Adrenal gland (tissue), 12 donors: Measurements from ENCODE around the gene EXOC6B. TPM values are rescaled to one million over a fixed set of nuclear protein-coding genes. Genes with fewer than 3 reads are reported as not detected.

ENCODE experiments used
- DNase-seq, 7 donors: peaks; one replicate each; pipeline ENCODE4 v3.0.0-alpha.2; 2019 to 2020
- H3K27ac ChIP-seq, 5 donors: fragments of 200-600 bp; sonication (generic) in 4 of 5; 1 replicate in 3 of 5; 2 replicates in 2 of 5; pipeline versions ENCODE4 v1.5.1 to v1.8.0; 2016 to 2020; ENCODE audit warnings: mild to moderate bottlenecking in 1 of 5
- H3K27me3 ChIP-seq: fragments of 200-600 bp; 2 replicates; pipeline ENCODE4 v1.8.0; 2021
- H3K36me3 ChIP-seq, 2 donors: fragments of 200-600 bp; replicated peaks in 1 of 2; 1 replicate in 1 of 2; 2 replicates in 1 of 2; pipeline versions ENCODE4 v1.5.1 to v1.8.0; 2018 to 2022
- H3K4me1 ChIP-seq, 2 donors: fragments of 200-600 bp; replicated peaks in 1 of 2; 1 replicate in 1 of 2; 2 replicates in 1 of 2; pipeline versions ENCODE4 v1.5.1 to v1.8.0; 2018 to 2021
- H3K4me3 ChIP-seq, 4 donors: fragments of 200-600 bp; sonication (generic) in 3 of 4; one replicate each; pipeline ENCODE4 v1.5.1; 2016 to 2018
- H3K9me3 ChIP-seq, 3 donors: fragments of 200-600 bp; sonication (generic) in 1 of 3; replicated peaks in 1 of 3; 1 replicate in 2 of 3; 2 replicates in 1 of 3; pipeline versions ENCODE4 v1.5.1 to v1.8.0; 2016 to 2021
- POLR2A ChIP-seq, 2 donors: fragments of 450-650 bp; IDR thresholded peaks; one replicate each; pipeline ENCODE4 v1.6.1; 2017; ENCODE audit warnings: antibody characterized with exemption in 2 of 2, mild to moderate bottlenecking in 2 of 2, moderate library complexity in 1 of 2
- WGBS, 4 donors: extraction: QIAGEN DNeasy Blood & Tissue Kit in 2 of 4; methylation state at CpG; one replicate each; pipeline versions ENCODE4 v1.1.5 to v1.1.7; 2013 to 2017; 5-methylcytosine and 5-hydroxymethylcytosine counted together
- intact Hi-C, 2 donors: fragments of 100-400 bp; cut with DNase I; formaldehyde crosslinking; loops; one replicate each; pipeline versions ENCODE4 v1.14.1 to v1.15.0; 2022 to 2023
- polyA plus RNA-seq, 3 donors: library from polyadenylated mRNA; stranded (reverse); fragments of 200-250 nt in 2 of 3; fragments of 350-450 nt in 1 of 3; fragmentation: Illumina TruSeq in 1 of 3; extraction: RNeasy Lipid Tissue Mini Kit (QIAGEN cat#74804) in 1 of 3; gene quantifications; one replicate each; pipeline ENCODE4 v1.2.3, GENCODE V29; 2013 to 2014
- total RNA-seq, 9 donors: library from RNA; depleted of rRNA in 4 of 9; stranded (reverse); fragments of >200 nt in 4 of 9; fragments of 120-200 nt in 1 of 9; fragmentation: NEBNext Ultra II Directional in 1 of 9; extraction: Animal tissue kit (Norgen Biotek cat#: 25700) in 1 of 9; gene quantifications; one replicate each; pipeline versions ENCODE4 v1.1.0 to v1.2.4, GENCODE V29; 2013 to 2023
- TF ChIP-seq, protein P1 (sequence below), 6 experiments: fragments of 450-650 bp in 4 of 6; fragments of 200-600 bp in 2 of 6; sonication (generic) in 1 of 6; IDR thresholded peaks; 1 replicate in 5 of 6; 2 replicates in 1 of 6; pipeline versions ENCODE4 v1.5.1 to v1.8.0; 2016 to 2021; ENCODE audit warnings: antibody characterized with exemption in 6 of 6, mild to moderate bottlenecking in 2 of 6, moderate library complexity in 1 of 6
- donor health status: healthy with polysubstance abuse.
- donor health status: Bipolar disorder and iron deficiency.
- donor health status: DM: yes; HTN: yes; CAD: no.
- donor health status: DM: no; HTN: no; CAD: no.
- donor health status: DM: no; HTN: no; CAD: no.
- donor health status: DM: yes; HTN: yes; CAD: no.

The EXOC6B gene
- total and polyA plus RNA-seq, 12 donors = 6.0 to 92.6 (median 50.6) TPM

DNA sequence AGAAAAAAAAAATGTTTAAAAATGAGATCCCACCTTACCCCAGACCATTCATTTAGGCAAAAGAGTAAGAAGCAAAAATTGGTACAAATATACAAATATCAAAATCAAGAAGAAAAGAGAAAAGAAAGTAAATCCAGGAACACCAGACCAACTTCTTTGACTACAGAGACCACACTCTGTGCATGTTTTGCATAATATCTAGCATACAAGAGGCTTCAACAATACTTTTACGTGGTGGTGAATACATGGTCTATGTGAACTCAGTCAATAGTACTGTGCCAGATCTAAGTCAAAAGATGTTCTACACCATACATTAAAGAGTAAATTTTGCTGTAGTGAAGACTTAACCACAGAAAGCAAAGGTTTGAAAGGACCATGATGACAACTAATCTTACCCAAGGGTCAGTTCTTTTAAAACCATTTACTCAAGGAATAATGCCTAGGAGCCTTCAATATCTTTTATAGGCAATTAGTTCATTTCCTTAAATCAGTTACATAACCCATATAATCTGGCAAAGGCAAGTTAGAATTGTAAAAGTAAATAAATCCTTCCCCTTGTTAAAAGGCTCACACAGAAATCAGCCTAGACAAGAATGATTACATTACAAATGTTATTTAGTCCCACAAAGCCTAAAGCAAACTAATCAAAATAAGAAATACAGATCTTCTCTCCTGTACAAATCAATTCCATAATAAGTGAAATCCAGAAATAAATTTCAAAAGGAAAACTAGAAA lies 115.2 kb downstream of the EXOC6B start:
- no peak overlapping the region for H3K4me3 ChIP-seq
- DNase-seq = no peak
- no peaks in the 10 kb centered on the region for H3K27me3 ChIP-seq
- 94 to 100% (median 98%) methylated on average over 1 of the region's 1 CpG for WGBS, 4 donors
- intact Hi-C loops = no loop called here
- no peak for TF ChIP-seq POLR2A (IDR thresholded peaks at IDR 0.05)
- TF ChIP-seq, protein P1, sequence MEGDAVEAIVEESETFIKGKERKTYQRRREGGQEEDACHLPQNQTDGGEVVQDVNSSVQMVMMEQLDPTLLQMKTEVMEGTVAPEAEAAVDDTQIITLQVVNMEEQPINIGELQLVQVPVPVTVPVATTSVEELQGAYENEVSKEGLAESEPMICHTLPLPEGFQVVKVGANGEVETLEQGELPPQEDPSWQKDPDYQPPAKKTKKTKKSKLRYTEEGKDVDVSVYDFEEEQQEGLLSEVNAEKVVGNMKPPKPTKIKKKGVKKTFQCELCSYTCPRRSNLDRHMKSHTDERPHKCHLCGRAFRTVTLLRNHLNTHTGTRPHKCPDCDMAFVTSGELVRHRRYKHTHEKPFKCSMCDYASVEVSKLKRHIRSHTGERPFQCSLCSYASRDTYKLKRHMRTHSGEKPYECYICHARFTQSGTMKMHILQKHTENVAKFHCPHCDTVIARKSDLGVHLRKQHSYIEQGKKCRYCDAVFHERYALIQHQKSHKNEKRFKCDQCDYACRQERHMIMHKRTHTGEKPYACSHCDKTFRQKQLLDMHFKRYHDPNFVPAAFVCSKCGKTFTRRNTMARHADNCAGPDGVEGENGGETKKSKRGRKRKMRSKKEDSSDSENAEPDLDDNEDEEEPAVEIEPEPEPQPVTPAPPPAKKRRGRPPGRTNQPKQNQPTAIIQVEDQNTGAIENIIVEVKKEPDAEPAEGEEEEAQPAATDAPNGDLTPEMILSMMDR (IDR thresholded peaks at IDR 0.05) = no peak
- no peaks in the 10 kb centered on the region for H3K4me1 ChIP-seq
- H3K27ac ChIP-seq = no peak overlapping the region
- no peaks in the 10 kb centered on the region for H3K9me3 ChIP-seq
- H3K36me3 ChIP-seq = no peaks in the 10 kb centered on the region

DNA sequence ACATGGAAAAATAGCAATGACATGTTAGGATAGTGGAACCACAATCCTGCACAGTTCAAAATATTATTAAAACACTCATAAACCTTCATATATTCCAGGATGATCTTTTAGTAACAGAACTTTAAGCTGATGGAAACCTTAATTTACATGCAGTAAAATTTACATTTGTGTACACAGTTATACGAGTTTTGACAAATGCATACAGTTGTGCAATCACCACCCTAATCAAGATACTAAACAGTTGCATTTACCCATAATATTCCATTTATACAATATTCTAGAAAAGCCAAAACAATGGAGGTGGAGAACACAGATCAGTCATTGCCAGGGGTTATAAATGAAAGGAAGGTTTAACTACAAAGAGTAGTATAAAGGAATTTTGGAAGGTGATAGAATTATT lies 117.6 kb downstream of the EXOC6B start:
- intact Hi-C loops = no loop called here
- WGBS, 4 donors = 83 to 96% (median 91%) methylated on average over 1 of the region's 1 CpG
- Histone ChIP-seq H3K4me3 (no peak overlapping the region), H3K27ac (no peak overlapping the region), H3K36me3 (no peaks in the 10 kb centered on the region), H3K4me1 (no peaks in the 10 kb centered on the region), H3K9me3 (no peaks in the 10 kb centered on the region), H3K27me3 (no peaks in the 10 kb centered on the region)
- TF ChIP-seq, protein P1 (IDR thresholded peaks at IDR 0.05) = no peak
- no peak for TF ChIP-seq POLR2A (IDR thresholded peaks at IDR 0.05)
- DNase-seq = no peak

DNA sequence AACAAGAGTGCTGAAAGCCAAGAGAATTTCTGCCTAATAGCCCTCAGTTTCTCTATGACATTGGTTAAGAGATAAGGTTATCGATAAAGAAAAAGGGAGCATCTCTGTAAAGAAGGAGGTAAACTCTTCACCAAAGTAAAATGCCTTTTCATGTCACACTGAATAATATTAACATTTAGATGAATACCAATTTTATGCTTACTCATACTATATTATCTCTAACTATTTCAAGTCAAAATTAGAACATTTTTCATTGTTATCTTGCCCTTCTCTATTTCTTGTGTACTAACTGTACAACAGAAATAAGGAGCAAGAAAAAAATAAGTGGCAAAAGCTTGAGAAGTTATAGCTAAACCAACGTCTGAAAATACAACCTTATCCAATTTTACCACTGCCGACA lies 127.5 kb downstream of the EXOC6B start:
- no peak for DNase-seq
- no peaks in the 10 kb centered on the region for H3K27me3 ChIP-seq
- 79 to 84% (median 81%) methylated on average over 3 of the region's 3 CpGs for WGBS, 4 donors
- no peak overlapping the region for H3K4me3 ChIP-seq
- intact Hi-C loops = no loop called here
- no peak overlapping the region for H3K27ac ChIP-seq
- no peaks in the 10 kb centered on the region for H3K36me3 ChIP-seq
- TF ChIP-seq, protein P1 (IDR thresholded peaks at IDR 0.05) = no peak
- no peak for TF ChIP-seq POLR2A (IDR thresholded peaks at IDR 0.05)
- peaks cover 7 to 23% of the 10 kb centered on the region in 2 donors for H3K4me1 ChIP-seq
- no peaks in the 10 kb centered on the region for H3K9me3 ChIP-seq

DNA sequence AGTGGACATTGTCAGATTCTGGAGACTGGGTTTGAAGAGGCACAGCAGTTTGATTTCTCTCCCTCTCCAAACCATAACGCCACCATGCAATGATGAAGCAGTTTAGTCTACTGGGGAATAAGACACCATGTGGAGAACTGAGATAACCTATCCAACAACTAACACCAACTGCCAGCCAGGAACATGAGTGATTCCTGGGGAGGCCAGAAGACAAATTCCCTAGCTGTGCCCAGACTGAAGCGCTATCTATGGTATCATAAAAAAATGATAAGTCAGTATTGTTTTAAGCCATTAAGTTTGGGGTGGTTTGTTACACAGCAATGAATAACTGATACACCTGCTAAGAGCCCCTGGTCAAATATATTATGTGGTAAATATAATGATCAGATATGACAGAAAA lies 129.3 kb downstream of the EXOC6B start:
- intact Hi-C loops = no loop called here
- TF ChIP-seq, protein P1 (IDR thresholded peaks at IDR 0.05) = no peak
- no peak for TF ChIP-seq POLR2A (IDR thresholded peaks at IDR 0.05)

More for the DNA sequence above, 129.3 kb downstream of the EXOC6B start:
- Histone ChIP-seq H3K36me3 (no peaks in the 10 kb centered on the region), H3K9me3 (no peaks in the 10 kb centered on the region), H3K27me3 (no peaks in the 10 kb centered on the region), H3K4me3 (no peak overlapping the region), H3K27ac (no peak overlapping the region), H3K4me1 (peaks cover 7 to 23% of the 10 kb centered on the region in 2 donors)
- DNase-seq = no peak
- WGBS, 4 donors = 95 to 100% (median 97%) methylated on average over 2 of the region's 2 CpGs
